SKM-1 treated with dmso at 0.1 percent for 144 hours (cell line): ENCODE data around the gene CDC14A.
"Not testable (repeated sequence)": the region's sequence is repeated elsewhere in the genome, so short reads cannot be mapped to it uniquely, and the experiment has no call there.

Experiments
- DNase-seq: peaks from one replicate; lab custom pipeline; 2025; ENCODE audit not compliant: unreplicated experiment; lab: John Stamatoyannopoulos, UW

CDC14A gene

DNA sequence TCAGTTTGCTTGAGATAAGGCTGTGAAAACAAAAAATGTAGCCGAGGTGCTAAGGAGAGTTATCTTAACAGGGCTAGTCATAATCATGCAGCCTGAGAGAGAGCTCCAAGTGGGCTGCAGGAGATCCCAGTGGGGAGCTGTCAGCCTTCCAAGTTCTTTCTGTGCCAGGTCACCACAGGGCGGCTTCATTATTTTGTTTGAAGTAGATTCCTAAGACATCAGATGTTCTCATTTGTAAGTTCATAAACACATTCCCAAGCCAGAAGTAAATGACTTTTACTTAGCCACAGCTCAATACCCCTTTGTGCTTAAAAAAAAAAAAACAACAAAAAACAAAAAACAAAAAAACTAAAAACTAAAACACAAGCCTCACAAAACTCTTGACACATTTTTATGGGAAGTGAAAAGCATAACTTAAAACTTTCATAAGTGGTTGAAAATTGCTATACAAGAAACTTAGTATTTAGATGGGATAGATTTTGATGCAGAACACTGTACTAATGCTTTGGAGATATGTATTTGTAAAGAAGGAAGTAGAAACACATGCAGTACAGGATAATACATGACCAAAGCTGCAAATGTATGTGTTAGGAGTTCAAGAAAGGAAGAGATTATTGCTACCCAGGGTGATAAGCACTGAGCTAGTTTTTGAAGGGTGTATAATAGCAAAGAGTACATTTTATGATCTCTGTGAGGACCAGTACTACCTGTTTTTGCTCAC, 8.6 kb downstream of the CDC14A start:
- DNase-seq: no peak

DNA sequence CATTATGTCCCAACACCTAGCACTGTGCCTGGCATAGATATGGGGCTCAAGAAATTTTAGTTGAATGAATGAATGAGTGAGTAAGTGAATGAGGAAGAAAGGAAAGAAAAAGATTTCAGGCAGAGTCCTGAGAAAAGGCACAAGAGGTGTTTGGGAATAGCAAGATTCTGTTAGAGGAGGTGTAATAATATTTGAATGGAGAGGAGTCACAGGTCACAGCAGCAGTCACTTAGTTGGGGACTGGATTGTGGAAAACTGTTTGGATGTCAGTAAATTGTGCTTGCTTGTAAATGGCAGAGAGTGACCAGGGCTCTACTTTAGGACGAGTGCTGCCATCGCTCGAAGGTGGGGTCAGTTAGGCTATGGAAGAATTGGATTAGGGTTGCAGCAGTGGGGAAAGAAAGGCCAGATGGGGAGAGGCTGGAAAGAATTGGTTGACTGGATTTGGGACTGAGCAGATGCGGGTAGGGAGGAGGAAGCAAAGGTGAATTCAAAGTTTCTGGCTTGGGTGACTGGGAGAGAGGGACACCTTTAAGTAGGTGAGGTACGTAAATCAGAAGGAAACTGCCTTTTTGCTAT, 9.3 kb downstream of the CDC14A start:
- no peak for DNase-seq

DNA sequence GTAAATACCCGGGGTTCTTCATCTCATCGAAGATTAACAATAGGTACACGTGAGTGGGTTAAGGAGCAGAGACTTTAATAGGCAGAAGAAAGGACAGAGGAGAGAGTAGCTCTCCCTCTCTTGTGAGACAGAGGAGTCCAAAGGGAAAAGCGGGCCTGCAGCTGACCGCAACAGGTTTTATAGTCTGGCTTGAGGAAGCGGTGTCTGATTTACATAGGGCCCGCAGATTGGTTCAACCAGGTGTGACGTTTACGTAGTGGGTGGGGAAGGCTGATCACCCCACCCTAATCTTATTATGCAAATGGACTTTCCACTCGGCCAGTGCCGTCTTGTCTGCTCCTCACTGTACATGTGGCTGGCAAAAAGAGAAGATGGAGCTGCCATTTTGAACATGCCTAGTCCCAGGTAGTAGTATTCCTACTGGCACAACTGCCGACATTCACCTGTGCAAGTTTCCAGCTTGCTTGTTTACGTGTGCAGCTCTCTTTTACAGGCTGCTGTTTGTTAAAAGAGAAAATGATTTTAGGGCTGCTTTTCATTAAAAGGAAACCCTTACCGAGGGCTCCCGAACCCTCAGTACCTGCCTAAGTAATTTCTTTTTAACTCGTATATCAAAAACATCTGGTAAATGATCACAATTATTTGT, 10.6 kb downstream of the CDC14A start:
- no peak for DNase-seq

DNA sequence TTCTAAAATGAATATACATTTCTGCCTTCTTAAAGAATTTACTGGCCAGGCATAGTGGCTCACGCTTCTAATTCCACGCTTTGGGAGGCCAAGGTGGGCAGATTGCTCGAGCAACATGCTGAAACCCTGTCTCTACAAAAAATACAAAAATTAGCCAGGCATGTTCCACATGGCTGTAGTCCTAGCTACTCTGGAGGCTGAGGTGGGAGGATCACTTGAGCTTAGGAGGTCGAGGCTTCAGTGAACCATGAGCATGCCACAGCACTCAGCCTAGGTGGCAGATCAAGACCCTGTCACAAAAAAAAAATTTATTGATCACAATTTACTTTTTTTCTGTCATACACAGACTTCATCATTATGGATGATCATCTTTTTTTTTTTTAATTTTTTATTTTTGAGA, 11.5 kb downstream of the CDC14A start:
- no peak for DNase-seq

DNA sequence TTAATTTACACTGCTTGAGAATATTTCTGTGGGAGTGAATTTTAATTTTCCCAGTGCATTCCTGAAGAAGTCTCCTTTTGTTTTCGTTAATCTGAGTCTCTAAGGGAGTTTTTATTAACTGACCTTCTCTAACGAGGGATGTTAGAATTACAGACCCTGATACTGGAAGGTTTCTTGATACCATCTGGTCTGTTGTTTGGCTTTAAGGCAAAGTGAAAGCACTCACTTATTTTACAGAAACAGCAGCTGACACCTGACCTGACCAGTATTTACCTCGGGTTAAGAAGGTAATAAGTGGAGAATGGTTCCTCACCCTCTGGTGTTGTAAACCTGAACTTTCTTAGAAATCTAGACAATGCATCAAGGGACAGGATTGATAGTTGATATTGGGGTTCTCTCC, 12.4 kb downstream of the CDC14A start:
- no peak for DNase-seq

DNA sequence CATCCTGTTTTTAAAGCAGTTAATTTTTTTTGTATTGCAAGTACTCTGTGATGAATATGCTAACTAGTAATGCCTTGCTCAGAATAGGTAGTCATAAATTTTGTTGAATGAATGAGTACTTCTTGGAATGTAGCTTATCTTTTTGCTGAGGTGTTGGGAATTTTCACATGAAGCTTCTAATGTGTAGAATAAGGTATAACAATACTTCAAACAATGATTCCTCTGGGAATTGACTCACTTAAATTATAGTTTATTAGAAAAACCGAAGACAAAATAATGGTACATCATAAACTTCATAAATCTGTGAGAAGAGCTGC, 13.9 kb downstream of the CDC14A start:
- DNase-seq: no peak

DNA sequence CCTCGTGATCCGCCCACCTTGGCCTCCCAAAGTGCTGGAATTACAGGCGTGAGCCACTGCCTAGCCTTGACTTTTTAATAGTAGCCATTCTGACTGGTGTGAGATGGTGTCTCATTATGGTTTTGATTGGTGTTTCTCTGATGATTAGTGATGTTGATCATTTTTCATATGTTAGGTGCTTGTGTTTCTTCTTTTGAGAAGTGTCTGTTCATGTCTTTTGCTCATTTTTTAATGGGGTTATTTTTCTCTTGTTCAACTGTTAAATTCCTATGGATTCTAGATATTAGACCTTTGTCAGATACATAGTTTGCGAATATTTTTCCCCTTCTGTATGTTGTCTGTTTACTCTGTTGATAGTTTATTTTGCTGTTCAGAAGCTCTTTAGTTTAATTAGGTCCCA, 17.0 kb downstream of the CDC14A start:
- not testable (repeated sequence) for DNase-seq

DNA sequence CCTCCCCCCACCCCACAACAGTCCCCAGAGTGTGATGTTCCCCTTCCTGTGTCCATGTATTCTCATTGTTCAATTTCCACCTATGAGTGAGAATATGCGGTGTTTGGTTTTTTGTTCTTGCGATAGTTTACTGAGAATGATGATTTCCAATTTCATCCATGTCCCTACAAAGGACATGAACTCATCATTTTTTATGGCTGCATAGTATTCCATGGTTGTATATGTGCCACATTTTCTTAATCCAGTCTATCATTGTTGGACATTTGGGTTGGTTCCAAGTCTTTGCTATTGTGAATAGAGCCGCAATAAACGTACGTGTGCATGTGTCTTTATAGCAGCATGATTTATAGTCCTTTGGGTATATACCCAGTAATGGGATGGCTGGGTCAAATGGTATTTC, 21.6 kb downstream of the CDC14A start:
- not testable (repeated sequence) for DNase-seq

DNA sequence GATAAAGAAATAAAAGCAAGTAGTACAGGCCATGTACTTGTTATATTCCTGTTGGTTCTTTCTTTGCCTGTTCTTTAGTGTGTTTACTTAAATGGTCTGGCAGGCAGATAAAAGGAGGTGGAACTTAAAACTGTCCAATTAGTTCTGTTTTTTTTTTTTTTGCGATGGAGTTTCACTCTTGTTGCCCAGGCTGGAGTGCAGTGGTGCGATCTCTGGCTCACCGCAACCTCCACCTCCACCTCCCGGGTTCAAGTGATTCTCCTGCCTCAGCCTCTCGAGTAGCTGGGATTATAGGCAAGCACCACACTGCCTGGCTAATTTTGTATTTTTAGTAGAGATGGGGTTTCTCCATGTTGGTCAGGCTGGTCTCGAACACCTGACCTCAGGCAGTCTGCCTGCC, 24.6 kb downstream of the CDC14A start:
- not testable (repeated sequence) for DNase-seq

DNA sequence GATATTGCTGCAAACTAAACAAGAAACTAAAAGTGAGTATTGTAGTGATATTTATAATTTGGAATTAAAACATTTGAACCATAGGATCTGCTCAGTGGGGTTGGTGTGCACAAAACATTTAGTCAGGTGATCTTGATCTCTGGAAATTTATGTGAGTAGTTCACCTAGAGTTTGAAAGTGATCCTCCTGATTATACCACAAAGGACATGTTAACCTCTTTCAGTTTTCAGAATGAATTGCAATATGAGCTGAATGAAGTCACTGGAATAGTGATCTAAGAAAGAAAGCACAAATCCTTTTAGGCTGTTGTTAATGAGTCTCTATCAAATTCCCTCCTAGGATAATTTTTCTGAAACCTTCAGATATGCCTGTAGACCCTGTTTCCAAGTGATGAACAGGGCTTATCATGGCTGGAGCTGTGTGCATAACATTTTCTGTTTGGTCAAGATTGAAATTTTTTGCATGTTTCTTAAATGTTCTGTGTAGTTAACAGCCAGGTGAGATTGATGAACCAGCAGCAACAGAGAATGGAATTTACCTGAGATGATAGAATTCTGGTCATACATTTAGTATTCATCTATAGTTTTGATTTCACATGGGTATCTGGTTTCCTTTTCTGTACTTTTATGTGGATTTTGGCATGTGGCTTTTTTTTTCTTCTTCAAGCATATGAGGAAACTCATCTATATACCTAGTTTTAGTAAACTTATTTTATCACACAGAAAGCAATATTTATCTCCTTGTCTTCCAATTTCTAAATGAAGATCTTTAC, 25.5 kb downstream of the CDC14A start:
- no peak for DNase-seq

DNA sequence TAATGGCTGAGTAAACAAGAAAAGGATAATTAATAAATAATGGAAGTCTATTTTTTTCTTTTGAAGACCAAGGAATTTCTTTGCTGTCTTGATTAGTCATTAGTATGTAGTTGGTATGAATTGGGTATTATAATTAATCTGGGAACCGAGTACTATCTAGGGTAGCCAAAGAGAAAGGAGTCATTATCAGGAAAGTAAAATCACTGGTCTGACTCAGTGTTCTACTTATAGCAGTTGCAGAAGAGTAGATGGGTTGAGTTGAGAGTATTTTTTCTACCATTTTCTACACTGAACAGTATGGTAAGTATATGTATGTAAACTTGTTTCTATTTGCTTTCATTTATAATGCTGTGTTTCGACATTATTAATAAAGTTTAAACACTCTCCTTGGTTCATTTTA, 26.6 kb downstream of the CDC14A start:
- no peak for DNase-seq

DNA sequence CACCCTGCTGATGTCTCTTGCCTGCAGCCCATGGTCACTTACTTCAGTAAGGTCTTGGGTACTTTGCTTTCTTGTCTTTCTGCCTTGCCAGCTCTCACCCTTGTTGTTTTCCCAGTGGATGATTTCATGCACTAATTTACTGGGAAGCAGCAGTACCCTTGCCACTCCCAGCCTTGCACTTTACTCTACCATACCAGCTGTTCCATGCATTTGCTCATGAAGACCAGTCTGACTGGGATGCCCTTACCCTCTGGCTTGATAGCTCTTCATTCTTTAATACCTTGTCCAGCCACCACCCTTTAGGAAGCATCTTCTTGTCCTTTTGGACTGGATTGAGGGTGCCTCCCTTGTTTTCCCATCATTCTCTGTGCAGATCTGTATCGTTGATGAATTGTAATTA, 28.3 kb downstream of the CDC14A start:
- no peak for DNase-seq

DNA sequence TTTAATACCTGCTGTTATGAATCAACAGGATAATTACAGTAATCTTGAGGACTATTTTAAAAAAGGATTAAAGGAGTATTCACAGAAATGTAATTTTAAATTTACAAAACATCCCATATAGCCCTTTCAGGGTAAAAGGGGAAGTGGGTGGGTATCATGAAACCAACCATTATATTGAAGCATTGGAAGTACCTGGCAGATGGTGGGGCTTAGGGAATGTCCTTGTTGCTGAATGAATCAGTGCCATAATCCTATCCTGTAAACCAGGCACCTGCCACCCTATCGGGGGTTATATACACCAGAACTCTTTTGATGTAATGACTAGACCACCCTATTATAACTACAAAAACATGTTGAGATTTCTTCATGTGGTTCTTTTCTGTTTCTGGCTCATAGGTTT, 30.4 kb downstream of the CDC14A start:
- DNase-seq: no peak

DNA sequence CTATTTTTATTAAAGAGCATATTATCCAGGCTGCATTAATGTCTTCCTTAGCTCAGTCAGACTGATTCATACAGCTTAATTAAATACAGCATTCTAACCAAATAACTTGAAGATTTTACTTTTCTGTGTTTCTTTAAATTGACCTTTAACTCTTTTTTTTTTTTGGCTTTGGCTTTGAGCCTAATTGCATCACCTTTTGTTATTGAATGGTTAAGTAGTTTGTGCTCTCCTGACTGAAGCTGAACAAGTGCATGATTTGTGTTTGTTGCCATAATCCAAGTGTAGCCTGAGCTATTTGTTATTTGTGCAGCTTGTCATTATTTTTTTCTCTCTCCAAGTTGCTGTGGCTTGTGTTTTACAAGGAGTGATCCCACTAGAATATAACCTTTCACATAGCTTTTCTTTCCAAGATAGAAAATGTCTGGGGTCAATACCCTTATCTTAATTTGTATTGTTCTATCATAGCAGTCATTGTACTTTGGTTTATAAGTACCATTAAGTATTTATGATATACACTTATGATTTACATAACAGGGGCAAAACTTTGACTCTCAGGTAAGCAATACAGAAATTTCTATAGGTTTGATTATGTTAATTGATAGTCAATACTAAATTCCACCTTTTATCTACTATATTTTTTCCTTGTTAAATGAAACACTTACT, 31.6 kb downstream of the CDC14A start:
- no peak for DNase-seq

DNA sequence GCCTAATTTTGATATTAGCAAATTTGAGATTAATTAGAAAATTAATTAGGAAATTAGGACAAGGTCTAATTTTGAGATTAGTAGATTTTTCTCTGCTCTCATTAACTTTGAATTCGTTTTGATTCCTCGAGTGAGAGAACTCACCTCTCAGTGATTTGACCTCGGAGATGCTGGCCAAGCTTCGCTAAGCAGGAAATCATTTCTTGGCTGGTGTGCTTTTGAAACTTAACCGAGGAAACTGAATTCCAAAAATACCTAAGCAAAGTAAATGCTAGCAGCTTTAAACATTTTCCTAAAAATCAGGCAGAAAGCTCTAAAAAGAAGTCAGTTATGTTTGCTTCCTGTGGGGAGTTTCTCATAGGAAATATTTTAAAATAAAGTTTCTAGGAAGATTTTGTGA, 34.9 kb downstream of the CDC14A start:
- DNase-seq: no peak

DNA sequence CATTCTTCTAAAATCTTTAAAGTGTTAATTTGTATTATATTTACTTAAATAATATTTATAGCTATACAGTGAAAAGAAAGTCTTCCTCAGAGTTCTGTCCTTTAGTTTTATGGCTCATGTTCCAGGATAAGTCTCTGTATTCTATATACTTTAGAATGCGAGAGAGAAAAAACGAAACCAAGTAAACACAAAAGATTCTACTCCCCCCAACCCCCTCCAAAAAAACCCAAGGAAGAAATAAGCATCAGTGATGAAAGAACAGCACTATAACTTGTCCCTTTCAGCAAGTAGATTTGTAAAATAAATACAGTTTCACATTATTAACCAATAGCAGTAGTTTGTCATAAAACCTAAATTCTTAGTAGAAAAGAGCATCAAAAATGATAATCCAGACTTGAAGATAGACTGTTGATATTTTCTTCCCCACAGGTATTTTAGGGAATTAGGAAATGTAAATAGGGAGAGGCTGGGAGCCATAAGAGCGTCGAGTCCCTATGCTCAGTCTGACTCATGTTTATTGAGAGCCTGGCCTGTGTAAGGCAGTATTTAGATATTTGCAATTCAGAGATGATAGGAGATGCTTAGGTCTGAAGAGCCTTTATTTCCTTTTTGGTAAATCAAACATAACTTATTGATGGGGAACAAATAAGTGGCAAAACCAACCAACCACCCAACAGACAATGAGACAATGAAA, 35.5 kb downstream of the CDC14A start:
- no peak for DNase-seq

DNA sequence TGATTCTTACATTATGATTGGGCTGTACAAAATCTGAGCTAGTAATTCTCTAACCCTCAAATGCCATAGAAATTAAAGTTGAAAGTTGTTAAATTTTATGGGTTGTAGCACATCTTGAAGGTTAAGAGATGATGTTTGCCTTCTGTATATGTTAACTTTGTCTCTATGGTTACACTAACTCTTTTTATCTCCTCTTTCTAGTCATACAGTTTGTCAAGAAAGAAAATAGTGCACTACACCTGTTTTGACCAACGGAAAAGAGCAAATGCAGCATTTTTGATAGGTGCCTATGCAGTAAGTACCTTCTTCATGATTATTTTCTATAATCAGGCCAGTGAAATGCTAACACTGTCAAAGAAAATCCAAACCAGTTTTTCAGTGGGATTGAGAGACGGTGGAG, 38.2 kb downstream of the CDC14A start:
- DNase-seq: no peak

DNA sequence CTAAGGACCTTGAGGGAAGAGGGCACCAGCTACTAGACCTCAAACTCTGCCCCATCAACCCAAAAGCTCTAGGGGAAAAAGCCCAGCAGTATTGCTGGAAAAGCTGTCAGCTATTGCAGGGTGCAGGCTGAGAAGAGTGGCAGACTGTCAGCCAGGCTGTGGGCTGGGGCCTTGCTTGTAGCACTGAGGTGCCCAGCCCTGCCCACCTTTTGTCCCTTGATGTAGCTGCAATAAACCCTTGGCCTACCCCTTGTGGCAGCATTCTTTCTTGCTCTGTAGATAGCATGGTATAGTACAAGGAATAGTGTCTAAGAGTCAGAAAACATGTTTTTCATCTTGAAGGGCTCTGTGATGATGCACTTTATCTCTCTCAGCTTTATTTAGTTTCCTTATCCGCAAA, 39.4 kb downstream of the CDC14A start:
- no peak for DNase-seq

DNA sequence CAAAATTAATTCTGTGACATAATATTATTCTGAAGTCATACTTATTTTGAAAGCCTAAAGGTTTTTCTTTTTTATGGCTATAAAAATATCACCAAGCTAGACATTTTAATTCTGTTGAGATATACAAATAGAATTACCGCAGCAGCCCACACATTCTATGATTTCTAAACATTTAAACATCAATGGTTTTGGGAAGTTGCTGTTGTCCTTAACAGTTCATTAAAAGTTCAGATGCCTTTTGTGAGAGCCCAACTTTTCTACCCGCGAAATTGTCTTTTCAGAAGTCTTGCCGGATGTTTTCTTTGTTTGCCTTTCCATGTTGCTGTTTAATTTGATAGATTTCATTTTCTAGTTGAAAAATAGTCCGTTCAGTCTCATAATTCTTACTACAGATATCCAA, 40.5 kb downstream of the CDC14A start:
- no peak for DNase-seq

DNA sequence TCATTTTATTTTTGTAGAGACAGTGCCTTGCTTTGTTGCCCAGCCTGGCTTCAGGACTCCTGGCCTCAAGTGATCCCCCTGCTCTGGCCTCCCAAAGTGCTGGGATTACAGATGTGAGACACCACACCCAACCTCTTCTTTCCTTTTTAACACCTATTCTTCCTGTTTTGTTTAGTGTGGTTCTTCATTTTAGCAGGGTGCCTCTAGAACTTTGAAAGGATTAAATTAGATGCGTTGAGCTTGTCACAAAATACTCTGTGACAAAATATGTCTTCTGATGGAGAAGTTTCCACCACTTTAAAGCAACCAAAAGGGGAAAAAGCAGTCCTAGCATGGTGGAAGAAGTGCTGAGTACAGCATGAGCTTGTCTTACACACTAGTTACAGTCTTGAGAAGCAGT, 42.0 kb downstream of the CDC14A start:
- DNase-seq: no peak

DNA sequence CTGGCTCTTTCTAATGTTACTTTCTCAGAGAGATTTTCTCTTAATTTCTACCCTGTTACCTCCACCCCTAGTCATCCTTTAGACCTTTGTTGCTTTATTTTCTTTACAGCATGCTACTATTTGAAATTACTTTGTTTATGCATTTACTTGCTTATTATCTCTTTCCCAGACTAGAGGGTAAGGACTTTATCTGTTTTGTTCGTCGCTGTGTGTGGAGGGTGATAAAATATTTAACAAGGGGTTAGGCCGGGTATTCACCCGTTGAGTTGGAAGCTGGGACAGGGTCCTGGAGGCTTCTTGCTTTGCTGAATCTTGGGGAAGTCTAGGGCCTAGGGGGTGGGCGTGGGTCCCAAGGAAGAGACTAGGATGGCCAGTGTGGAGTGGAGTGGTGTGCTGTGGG, 43.6 kb downstream of the CDC14A start:
- no peak for DNase-seq
